HL-60 (cell line): ENCODE measurements around the gene HSP90AA1.

Experiments
- DNase-seq, 2 experiments: peaks; one replicate each; pipeline ENCODE4 v3.0.0-alpha.2; 2010 to 2020; ENCODE audit warnings: low read depth in 1 of 2, low spot score in 1 of 2
- H3K27ac ChIP-seq: fragments of 250-450 bp; sonication (Bioruptor Pico); replicated peaks from 2 replicates; pipeline ENCODE4 v1.5.1; 2020; ENCODE audit warnings: mild to moderate bottlenecking, moderate library complexity
- H3K27me3 ChIP-seq: fragments of 250-450 bp; sonication (Bioruptor Pico); 2 replicates; pipeline ENCODE4 v1.5.1; 2021; ENCODE audit warnings: mild to moderate bottlenecking, moderate library complexity; ENCODE audit not compliant: insufficient read depth, poor library complexity, severe bottlenecking
- H3K4me3 ChIP-seq: replicated peaks from 2 replicates; pipeline ENCODE4 v1.5.1; 2011; ENCODE audit warnings: mild to moderate bottlenecking, control low read depth, low read length; ENCODE audit not compliant: insufficient read depth
- GABPA ChIP-seq: IDR thresholded peaks from 2 replicates; pipeline ENCODE4 v1.6.1; 2012; ENCODE audit warnings: low read depth
- POLR2AphosphoS5 ChIP-seq: IDR thresholded peaks from 2 replicates; pipeline ENCODE4 v1.6.1; 2012; ENCODE audit warnings: low read depth
- SPI1 ChIP-seq: IDR thresholded peaks from 2 replicates; pipeline ENCODE4 v1.6.1; 2012; ENCODE audit warnings: low read depth, mild to moderate bottlenecking, borderline replicate concordance
- TF ChIP-seq, protein P1 (sequence below): IDR thresholded peaks from 2 replicates; pipeline ENCODE4 v1.6.1; 2012; ENCODE audit warnings: low read depth; ENCODE audit not compliant: insufficient replicate concordance
- TF ChIP-seq, protein P2 (sequence below): IDR thresholded peaks from one replicate; pipeline ENCODE4 v1.5.1; 2011; ENCODE audit warnings: low read length, control low read depth, inconsistent platforms; ENCODE audit not compliant: insufficient read depth

The HSP90AA1 gene

DNA sequence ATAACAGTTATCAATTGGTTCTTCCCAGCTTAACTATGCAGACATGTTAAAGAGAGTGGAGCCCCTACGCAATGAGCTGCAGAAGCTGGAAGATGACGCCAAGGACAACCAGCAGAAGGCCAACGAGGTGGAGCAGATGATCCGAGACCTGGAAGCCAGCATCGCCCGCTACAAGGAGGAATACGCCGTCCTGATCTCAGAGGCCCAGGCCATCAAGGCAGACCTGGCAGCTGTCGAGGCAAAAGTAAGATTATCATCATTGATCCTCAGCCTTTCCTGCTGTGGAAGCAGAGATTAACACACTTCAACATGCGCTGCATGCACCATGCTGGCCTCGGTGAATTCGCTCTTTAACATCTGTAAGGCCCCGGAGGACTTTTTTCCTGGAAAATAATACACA is 53.6 kb downstream of the HSP90AA1 start:
- TF ChIP-seq SPI1 (no peak), POLR2AphosphoS5 (no peak), GABPA (no peak)
- TF ChIP-seq, protein P1, sequence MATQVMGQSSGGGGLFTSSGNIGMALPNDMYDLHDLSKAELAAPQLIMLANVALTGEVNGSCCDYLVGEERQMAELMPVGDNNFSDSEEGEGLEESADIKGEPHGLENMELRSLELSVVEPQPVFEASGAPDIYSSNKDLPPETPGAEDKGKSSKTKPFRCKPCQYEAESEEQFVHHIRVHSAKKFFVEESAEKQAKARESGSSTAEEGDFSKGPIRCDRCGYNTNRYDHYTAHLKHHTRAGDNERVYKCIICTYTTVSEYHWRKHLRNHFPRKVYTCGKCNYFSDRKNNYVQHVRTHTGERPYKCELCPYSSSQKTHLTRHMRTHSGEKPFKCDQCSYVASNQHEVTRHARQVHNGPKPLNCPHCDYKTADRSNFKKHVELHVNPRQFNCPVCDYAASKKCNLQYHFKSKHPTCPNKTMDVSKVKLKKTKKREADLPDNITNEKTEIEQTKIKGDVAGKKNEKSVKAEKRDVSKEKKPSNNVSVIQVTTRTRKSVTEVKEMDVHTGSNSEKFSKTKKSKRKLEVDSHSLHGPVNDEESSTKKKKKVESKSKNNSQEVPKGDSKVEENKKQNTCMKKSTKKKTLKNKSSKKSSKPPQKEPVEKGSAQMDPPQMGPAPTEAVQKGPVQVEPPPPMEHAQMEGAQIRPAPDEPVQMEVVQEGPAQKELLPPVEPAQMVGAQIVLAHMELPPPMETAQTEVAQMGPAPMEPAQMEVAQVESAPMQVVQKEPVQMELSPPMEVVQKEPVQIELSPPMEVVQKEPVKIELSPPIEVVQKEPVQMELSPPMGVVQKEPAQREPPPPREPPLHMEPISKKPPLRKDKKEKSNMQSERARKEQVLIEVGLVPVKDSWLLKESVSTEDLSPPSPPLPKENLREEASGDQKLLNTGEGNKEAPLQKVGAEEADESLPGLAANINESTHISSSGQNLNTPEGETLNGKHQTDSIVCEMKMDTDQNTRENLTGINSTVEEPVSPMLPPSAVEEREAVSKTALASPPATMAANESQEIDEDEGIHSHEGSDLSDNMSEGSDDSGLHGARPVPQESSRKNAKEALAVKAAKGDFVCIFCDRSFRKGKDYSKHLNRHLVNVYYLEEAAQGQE: no peak
- TF ChIP-seq, protein P2, sequence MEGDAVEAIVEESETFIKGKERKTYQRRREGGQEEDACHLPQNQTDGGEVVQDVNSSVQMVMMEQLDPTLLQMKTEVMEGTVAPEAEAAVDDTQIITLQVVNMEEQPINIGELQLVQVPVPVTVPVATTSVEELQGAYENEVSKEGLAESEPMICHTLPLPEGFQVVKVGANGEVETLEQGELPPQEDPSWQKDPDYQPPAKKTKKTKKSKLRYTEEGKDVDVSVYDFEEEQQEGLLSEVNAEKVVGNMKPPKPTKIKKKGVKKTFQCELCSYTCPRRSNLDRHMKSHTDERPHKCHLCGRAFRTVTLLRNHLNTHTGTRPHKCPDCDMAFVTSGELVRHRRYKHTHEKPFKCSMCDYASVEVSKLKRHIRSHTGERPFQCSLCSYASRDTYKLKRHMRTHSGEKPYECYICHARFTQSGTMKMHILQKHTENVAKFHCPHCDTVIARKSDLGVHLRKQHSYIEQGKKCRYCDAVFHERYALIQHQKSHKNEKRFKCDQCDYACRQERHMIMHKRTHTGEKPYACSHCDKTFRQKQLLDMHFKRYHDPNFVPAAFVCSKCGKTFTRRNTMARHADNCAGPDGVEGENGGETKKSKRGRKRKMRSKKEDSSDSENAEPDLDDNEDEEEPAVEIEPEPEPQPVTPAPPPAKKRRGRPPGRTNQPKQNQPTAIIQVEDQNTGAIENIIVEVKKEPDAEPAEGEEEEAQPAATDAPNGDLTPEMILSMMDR: no peak
- Histone ChIP-seq H3K27ac (no peak overlapping the region), H3K27me3 (no peaks in the 10 kb centered on the region), H3K4me3 (no peak overlapping the region)
- DNase-seq: no peak
